NCI-H1105 treated with DMSO at 0.1 percent for 48 hours (cell line): ENCODE results near the gene DYRK1A.

ENCODE experiments used
- DNase-seq: peaks from one replicate; lab custom pipeline; 2025; lab: John Stamatoyannopoulos, UW

Gene DYRK1A

DNA sequence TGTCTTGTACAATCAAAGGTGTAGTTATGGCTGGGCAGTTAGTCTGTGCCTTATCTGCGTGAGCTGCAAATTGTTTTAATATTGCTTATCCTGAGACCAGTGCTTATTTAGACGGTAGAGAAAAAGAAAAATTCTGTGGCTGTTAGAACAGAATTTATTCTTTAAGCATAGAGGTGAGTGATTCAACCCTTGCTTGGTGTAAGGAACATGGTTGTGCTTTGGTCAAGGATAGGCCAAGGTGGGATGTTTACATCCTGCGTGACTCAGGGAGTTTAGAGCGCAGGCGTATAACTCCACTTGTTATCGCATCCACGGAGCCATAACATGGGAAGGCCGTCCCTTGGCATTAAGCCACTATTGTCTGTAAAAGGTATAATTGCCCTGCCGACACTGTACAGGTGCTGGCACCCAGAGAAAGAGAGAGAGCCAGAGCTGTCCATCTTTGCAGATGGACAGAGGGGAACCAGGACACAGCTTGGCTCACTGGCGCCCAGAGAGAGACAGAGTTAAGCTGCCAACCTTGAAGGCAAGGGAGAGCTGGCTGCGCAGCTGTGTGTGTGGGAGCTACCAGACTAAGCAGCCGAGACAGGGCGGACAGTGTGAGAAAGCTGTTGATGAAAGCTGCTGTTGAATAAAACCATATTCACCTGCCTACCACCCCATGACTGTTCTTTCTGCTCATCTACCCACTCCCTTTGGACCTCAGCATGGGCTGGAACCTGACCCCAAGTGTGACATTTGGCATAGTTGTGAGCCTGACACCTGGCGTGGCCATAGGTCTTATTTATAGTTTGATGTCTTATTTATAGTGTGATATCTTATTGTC is 200.4 kb downstream of the DYRK1A start:
- DNase-seq = no peak

DNA sequence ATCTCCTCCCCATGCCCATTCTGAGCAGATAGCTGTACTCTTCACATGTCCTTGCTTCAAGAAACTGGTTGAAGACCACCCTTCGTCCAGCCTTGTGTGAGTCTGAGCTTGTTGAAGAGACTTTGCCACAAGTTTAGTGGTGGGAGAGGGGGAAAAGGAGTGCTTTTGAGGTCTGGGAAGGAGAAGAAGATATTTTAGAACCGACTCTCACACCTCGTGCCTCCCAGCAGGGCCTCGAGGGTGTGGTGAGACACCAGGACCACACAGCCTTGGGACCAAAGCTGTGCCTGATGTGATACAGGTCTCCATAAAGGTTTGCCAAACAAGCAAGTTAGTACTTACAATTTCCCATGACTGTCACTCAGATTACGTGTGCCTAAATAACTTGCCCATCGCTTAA is 201.8 kb downstream of the DYRK1A start:
- no peak for DNase-seq

DNA sequence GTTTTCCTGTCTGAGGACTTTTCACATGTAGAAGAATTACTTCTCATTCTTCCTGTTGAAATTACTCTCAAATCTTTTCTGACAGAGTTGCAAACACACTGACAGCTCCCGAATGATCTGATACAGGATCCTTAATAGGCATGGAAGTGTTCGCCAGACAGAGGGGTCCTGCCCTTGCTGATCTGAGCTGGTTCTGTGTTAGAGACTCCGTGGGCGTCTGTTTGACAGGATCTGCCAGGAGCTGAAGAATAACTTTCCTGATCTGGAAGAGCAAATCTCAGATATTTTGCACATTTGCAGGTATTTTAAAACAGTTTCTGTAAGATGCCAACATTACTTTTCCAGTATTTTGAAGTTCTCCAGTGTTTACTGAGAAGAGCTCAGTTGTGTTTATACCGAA is 202.3 kb downstream of the DYRK1A start:
- no peak for DNase-seq

DNA sequence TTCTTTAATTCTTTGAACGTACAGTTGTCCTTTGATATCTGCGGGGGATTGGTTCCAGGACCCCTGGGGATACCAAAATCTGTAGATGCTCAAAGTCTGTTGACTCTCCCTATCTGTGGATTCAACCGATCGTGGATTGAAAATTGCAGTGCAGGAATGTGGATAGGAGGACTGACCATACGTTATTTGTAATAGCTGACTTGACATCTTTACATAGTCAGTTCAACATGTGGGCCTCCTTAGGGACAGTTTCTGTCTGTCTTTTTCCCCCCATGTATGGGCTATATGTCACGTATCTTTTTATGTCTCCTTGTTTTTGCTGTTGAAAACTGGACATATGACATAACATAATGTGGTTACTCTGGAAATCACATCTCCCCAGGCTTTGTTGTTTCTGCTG is 204.9 kb downstream of the DYRK1A start:
- DNase-seq = no peak

DNA sequence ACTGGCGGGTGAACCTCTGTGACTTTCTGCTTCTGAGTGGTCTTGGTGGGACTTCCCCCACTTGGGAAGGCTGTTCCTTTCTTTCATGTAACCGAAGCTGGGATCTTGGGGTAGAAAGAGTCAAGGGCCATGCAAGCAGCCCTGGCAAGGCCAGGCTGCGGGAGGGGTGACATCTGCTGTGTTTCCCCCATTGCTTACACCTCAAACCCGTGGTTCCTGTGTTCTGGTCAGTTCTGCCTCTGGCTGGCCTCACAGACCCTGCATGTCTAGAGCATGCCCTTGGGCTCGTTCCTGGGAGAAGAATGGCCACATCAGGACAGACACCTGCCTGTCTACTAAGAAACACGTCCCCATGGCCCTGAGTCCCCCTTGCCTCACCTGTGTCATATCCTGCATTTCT is 207.7 kb downstream of the DYRK1A start:
- no peak for DNase-seq

DNA sequence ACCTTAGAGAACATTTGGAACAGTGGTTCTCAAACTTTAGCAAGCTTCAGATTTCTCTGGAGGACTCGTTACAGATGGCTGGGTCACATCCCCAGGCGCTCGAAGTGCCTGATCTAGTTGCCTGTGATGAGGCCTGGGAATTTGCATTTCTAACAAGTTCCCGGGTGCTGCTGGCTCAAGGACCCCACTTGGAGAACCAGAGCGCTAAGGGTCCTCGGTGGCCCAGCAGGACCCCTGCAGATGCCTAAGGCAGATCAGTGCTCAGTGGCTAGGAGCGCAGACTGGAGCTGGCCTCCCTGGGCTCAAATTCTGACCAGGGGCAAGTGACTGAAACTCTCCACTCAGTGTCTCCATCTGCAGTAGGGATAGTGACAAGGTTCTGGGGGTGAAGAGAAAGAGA is 208.2 kb downstream of the DYRK1A start:
- no peak for DNase-seq

DNA sequence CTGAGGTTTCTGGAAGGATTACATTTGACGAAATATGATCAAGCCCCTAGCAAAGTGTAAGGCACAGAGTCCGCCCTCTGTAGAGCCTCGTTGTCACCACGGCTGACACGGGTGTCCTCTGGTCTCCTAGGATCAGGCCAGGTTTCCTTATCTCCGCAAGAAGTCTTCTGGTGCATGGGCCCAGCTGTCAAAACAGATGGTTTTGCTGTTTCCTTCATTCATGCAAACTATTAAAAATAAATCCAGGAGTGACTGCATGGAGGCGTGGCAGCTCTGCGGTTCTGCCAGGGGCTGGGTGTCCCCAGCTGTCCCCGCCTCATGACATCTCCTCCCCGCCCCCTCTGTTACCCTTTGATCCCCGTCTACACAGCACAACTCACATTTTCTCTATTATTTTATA is 209.0 kb downstream of the DYRK1A start:
- no peak for DNase-seq
